A549 (cell line): ENCODE results near the gene ACSM5. TPM values are rescaled to one million over a fixed set of nuclear protein-coding genes. Genes with fewer than 3 reads are reported as not detected.
"Not testable (repeated sequence)": the region's sequence is repeated elsewhere in the genome, so short reads cannot be mapped to it uniquely, and the experiment has no call there.

Source experiments
- ATAC-seq, 2 experiments: fragments of 200-7000 bp in 1 of 2; fragments of >200 bp in 1 of 2; cut with Nextera tagmentation in 1 of 2; cut with Tn5 transposase in 1 of 2; 3 replicates each; pipeline versions ENCODE4 v1.8.0 to v1.9.1; 2018 to 2020; ENCODE audit warnings: mild to moderate bottlenecking in 1 of 2, moderate library complexity in 1 of 2
- CTCF ChIA-PET: fragments of 300-600 bp; sonication (Branson Sonifier 250); formaldehyde crosslinking; extraction: SDS; loops from one replicate; lab custom pipeline; 2021; ENCODE audit warnings: antibody characterized with exemption, inconsistent platforms; lab: Yijun Ruan, JAX
- POLR2A ChIA-PET: fragments of 350-600 bp; formaldehyde crosslinking; extraction: SDS; loops from one replicate; lab custom pipeline; 2021; ENCODE audit warnings: antibody characterized with exemption, inconsistent platforms; lab: Yijun Ruan, JAX
- DNase-seq, 2 experiments: peaks; one replicate each; pipeline versions ENCODE4 v3.0.0 to v3.0.0-alpha.2; 2011 to 2016; ENCODE audit warnings: low read depth in 1 of 2, low spot score in 1 of 2
- FAIRE-seq: peaks from 2 replicates; lab custom pipeline; 2011; peaks lifted over from hg19 to GRCh38; lab: Jason Lieb, UNC
- H3K27ac ChIP-seq, 2 experiments: fragments of >200 bp; sonication (Bioruptor Twin); formaldehyde crosslinking; 3 replicates each; pipeline ENCODE4 v1.5.1; 2016 to 2017
- H3K4me1 ChIP-seq: fragments of >200 bp; sonication (Bioruptor Twin); formaldehyde crosslinking; 3 replicates; pipeline ENCODE4 v1.6.1; 2016
- H3K4me2 ChIP-seq: fragments of >200 bp; sonication (Bioruptor Twin); formaldehyde crosslinking; 3 replicates; pipeline ENCODE4 v1.6.1; 2016
- H3K4me3 ChIP-seq: fragments of >200 bp; sonication (Bioruptor Twin); formaldehyde crosslinking; 3 replicates; pipeline ENCODE4 v1.5.1; 2016
- H3K9me3 ChIP-seq: fragments of >200 bp; sonication (Bioruptor Twin); formaldehyde crosslinking; 3 replicates; pipeline ENCODE4 v1.6.1; 2016
- EP300 ChIP-seq, 2 experiments: fragments of >200 bp; sonication (Bioruptor Twin); formaldehyde crosslinking; IDR thresholded peaks; 2 replicates in 1 of 2; 3 replicates in 1 of 2; pipeline ENCODE4 v1.6.1; 2016 to 2017
- ESRRA ChIP-seq: fragments of 150-350 bp; IDR thresholded peaks from 2 replicates; pipeline ENCODE4 v1.6.1; 2014; ENCODE audit warnings: mild to moderate bottlenecking, low read length, borderline replicate concordance
- HMGXB4 ChIP-seq: fragments of 250-450 bp; sonication (Bioruptor Pico); IDR thresholded peaks from 2 replicates; pipeline ENCODE4 v1.5.0; 2021; ENCODE audit warnings: mild to moderate bottlenecking, moderate library complexity, borderline replicate concordance
- HOXB5 ChIP-seq: fragments of 250-450 bp; sonication (Bioruptor Pico); IDR thresholded peaks from 2 replicates; pipeline ENCODE4 v1.5.0; 2020; ENCODE audit warnings: mild to moderate bottlenecking, moderate library complexity
- PBX3 ChIP-seq: IDR thresholded peaks from 2 replicates; pipeline ENCODE4 v1.6.1; 2012
- POLR2A ChIP-seq: IDR thresholded peaks from 2 replicates; pipeline ENCODE4 v1.6.1; 2012; ENCODE audit warnings: mild to moderate bottlenecking, low read length
- ZNF302 ChIP-seq: fragments of 250-450 bp; sonication (Bioruptor Pico); IDR thresholded peaks from 2 replicates; pipeline ENCODE4 v1.9.0; 2021; ENCODE audit warnings: inconsistent platforms, mild to moderate bottlenecking, moderate library complexity
- WGBS: methylation state at CpG from one replicate; pipeline ENCODE4 v1.1.6; 2017; ENCODE audit errors: missing lambda C conversion rate; 5-methylcytosine and 5-hydroxymethylcytosine counted together
- polyA plus RNA-seq, 4 experiments: library from polyadenylated mRNA; depleted of rRNA in 3 of 4; stranded (reverse); fragments of >200 nt; fragmentation: RNase III in 1 of 4; extraction: RNeasy Plus Mini Kit Qiagen cat#74134 plus additional on column Dnase treatment in 1 of 4; gene quantifications; 2 replicates in 3 of 4; 3 replicates in 1 of 4; pipeline ENCODE4 v1.2.3, GENCODE V29; 2011 to 2017

Gene ACSM5
- polyA plus RNA-seq, 2 of the 4 experiments (the other 2 are of a cell fraction), result not detected

- H3K9me3 ChIP-seq, result no peaks in the 10 kb centered on the region
- FAIRE-seq (no peak), DNase-seq (no peak), ATAC-seq (no peak)
- CTCF ChIA-PET, result no interaction called here
- H3K4me1 ChIP-seq, result peaks cover 3% of the 10 kb centered on the region; the same call in 2 of the 3 replicates
- POLR2A ChIA-PET, result no interaction called here
- WGBS, result 7% methylated on average over 3 of the region's 3 CpGs
- H3K4me3 ChIP-seq, result no peak overlapping the region
- no peak overlapping the region for H3K27ac ChIP-seq
- TF ChIP-seq HMGXB4, result no peak
- no peak for TF ChIP-seq PBX3
- TF ChIP-seq ZNF302 (CRISPR knock-in tag), result no peak
- no peak for TF ChIP-seq HOXB5 (CRISPR knock-in tag)
- no peak for TF ChIP-seq ESRRA
- no peak for TF ChIP-seq POLR2A
- TF ChIP-seq EP300 (IDR thresholded peaks at IDR 0.05), result no peak
- TF ChIP-seq, all 56 proteins: peak for 0
- no peak overlapping the region for H3K4me2 ChIP-seq
Observed at GRCh38 chr16:20441191-20441590, 31.9 kb downstream of the ACSM5 start.

- CTCF ChIA-PET, DNase-seq, H3K4me2 ChIP-seq, H3K9me3 ChIP-seq, ATAC-seq, H3K4me1 ChIP-seq, POLR2A ChIA-PET, H3K27ac ChIP-seq, FAIRE-seq, H3K4me3 ChIP-seq: not testable (repeated sequence)
- 48% methylated on average over 2 of the region's 4 CpGs for WGBS
Observed at GRCh38 chr16:20441859-20442258, 32.5 kb downstream of the ACSM5 start.

DNA sequence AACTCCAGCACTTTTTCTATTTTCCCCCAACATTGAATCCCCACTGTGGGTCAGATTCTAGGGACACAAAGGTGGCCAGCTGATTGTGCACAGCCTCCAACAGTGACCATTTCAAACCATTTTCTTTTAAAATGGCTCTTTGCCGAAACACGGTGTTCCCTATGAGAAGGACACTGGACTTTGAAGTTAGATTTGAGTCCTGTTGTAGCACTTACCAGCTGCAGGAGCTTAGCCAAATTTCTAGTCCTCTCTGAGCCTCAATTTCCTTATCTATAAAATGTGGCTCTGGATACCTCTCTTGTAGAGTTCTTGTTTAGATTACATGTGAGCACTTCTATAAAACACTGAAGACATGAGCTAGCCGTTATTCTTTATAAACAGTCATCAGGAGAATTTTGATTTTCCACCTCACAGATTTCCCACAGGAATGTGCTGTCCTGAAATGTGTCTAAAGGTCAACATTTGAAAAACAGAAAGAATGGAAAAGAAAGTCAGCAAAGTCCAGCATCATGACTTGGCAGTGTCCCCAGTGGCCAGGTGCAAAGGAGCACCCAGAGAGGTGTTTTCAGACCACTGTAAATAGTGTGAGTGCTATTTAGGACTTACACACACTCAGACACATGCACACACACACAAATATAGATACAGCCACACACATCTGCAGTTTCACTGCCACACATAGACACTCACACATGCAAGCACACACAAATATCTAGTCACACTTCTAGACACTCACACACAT lies 37.5 kb downstream of the ACSM5 start:
- H3K9me3 ChIP-seq, H3K4me3 ChIP-seq, H3K4me1 ChIP-seq, ATAC-seq, POLR2A ChIA-PET, DNase-seq, H3K4me2 ChIP-seq, H3K27ac ChIP-seq, CTCF ChIA-PET, FAIRE-seq: not testable (repeated sequence)
- no CpG with 5 or more reads among the region's 3 CpGs for WGBS

DNA sequence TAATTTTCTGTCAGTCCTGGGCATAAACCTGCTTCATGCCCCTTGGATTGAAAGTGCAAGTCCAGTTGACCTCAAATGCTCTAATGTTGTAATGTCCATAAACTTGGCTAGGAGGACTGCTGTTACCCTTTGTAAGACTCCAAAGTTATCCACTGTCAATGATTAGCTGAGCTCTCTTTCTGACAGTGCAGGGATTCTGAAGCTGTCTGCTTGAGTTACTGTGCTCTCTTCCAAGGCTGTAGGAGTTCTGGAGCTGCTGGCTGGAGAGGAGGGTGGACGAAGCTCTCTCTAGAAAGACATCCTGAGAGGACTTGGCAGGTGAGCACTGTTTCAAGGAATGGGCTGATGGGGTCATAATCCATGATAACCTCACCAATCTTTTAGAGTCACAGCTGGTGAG lies 42.0 kb downstream of the ACSM5 start, which contains the start of gene ACSM2A:
Gene ACSM2A (plus strand): TSS at position 158 of the 400 bp plus-strand sequence. CDS start 8,594 bp downstream, outside the sequence.
- H3K4me2 ChIP-seq, H3K9me3 ChIP-seq, ATAC-seq, H3K4me1 ChIP-seq, DNase-seq, FAIRE-seq, H3K4me3 ChIP-seq, H3K27ac ChIP-seq, CTCF ChIA-PET, POLR2A ChIA-PET: not testable (repeated sequence)
- no CpG with 5 or more reads among the region's 1 CpG for WGBS

DNA sequence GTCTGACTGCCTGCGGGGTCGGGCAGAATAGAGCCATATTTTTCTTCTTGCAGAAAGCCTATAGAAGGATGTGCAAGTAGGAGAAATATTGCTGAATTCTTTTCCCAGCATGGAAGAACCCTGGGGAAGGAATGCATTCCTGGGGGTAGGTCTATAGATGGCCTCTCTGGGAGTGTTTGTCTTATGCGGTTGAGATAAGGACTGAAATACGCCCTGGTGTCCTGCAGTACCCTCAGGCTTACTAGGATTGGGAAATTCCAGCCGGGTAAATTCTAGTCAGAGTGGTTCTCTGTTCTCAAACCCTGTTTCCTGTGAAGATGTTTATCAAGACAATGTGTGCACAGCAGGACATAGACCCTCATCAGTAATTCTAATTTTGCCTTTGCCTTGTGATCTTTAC lies 44.3 kb downstream of the ACSM5 start:
- CTCF ChIA-PET, ATAC-seq: not testable (repeated sequence)

DNA sequence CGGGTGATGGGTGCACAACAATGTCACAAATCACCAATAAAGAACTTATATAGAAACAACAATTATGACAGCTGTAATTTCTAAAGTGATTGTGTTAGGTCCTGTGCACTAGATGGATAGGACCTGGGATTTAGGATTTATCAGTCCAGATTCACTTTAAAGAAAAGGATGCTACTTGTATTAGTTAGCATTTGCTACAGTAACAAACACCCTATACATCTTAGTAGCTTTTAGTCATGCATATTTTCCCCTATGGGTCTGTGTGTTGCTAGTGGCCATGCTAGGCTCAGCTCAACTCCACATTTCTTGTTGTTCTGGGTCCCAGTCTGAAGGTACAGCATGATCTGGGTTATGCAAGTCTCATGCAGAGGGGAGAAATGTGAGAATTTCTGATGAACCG lies 49.9 kb downstream of the ACSM5 start:
- ATAC-seq, H3K27ac ChIP-seq, CTCF ChIA-PET, H3K9me3 ChIP-seq, H3K4me3 ChIP-seq, H3K4me1 ChIP-seq, DNase-seq, H3K4me2 ChIP-seq, POLR2A ChIA-PET: not testable (repeated sequence)
- peak; percentile 43 for FAIRE-seq
- WGBS, result 27% methylated on average over 2 of the region's 2 CpGs

More for the DNA sequence above, 44.3 kb downstream of the ACSM5 start:
- H3K4me3 ChIP-seq, H3K9me3 ChIP-seq, POLR2A ChIA-PET, DNase-seq, FAIRE-seq, H3K27ac ChIP-seq, H3K4me1 ChIP-seq, H3K4me2 ChIP-seq: not testable (repeated sequence)
- WGBS, result 37% methylated on average over 2 of the region's 5 CpGs

DNA sequence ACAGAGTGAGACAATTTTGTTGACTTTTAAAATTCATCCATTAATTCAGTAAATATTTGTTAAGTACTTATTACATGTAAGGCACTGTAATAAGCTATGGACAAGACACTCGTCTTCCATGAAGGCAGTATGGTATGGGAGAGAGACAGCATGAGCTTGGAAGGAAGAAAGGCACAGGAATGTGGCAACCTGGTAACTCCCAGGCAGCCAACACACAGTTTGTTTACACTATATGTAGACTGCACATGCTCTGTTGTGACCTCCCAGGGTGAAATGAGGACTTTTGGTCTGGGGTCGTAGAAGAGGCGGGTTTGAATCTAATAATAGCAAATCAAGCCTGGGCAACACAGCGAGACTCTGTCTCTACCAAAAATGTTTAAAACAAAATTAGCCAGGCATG lies 51.0 kb downstream of the ACSM5 start:
- DNase-seq, POLR2A ChIA-PET, ATAC-seq, H3K4me2 ChIP-seq, H3K4me3 ChIP-seq, H3K9me3 ChIP-seq, CTCF ChIA-PET, H3K4me1 ChIP-seq, H3K27ac ChIP-seq: not testable (repeated sequence)
- 43% methylated on average over 3 of the region's 4 CpGs for WGBS
- FAIRE-seq, result peak; percentile 28
